Prostate gland (tissue), 2 donors: ENCODE data around the gene CCK.

Experiments
- CTCF ChIP-seq, 4 experiments: fragments of 200-600 bp in 2 of 4; fragments of 450-650 bp in 2 of 4; sonication (generic) in 2 of 4; IDR thresholded peaks; 1 replicate in 3 of 4; 2 replicates in 1 of 4; pipeline ENCODE4 v1.5.1; 2016 to 2019; ENCODE audit warnings: antibody characterized with exemption in 4 of 4, mild to moderate bottlenecking in 2 of 4, moderate library complexity in 2 of 4
- POLR2A ChIP-seq: fragments of 450-650 bp; IDR thresholded peaks from one replicate; pipeline ENCODE4 v1.6.1; 2016; ENCODE audit warnings: antibody characterized with exemption, mild to moderate bottlenecking
- POLR2AphosphoS5 ChIP-seq: sonication (generic); formaldehyde crosslinking; IDR thresholded peaks from one replicate; pipeline ENCODE4 v1.6.1; 2017; ENCODE audit warnings: antibody characterized with exemption

- TF ChIP-seq POLR2A = no peak
- no peak for TF ChIP-seq CTCF (IDR thresholded peaks at IDR 0.05)
- no peak for TF ChIP-seq POLR2AphosphoS5
Measured at GRCh38 chr3:42270561-42270960, 4.6 kb upstream of the CCK start.
